Activated naive CD4-positive, alpha-beta T cell treated with anti-CD3 and anti-CD28 coated beads, Interleukin-2, amount 50 U/mL, for 24 hours (primary cell): Measurements from ENCODE around the gene CHTF18.

Experiments
- H3K27ac Mint-ChIP-seq: one replicate; pipeline ENCODE4 v1.8.0; 2021; ENCODE audit warnings: mild to moderate bottlenecking, mixed read lengths
- H3K27me3 Mint-ChIP-seq: one replicate; pipeline ENCODE4 v1.8.0; 2021; ENCODE audit warnings: mixed read lengths
- H3K36me3 Mint-ChIP-seq: one replicate; pipeline ENCODE4 v1.8.0; 2021; ENCODE audit warnings: mixed read lengths
- H3K4me1 Mint-ChIP-seq: one replicate; pipeline ENCODE4 v1.8.0; 2021; ENCODE audit warnings: mixed read lengths
- H3K4me3 Mint-ChIP-seq: one replicate; pipeline ENCODE4 v1.8.0; 2021; ENCODE audit warnings: mild to moderate bottlenecking, mixed read lengths
- H3K9me3 Mint-ChIP-seq: one replicate; pipeline ENCODE4 v1.8.0; 2021; ENCODE audit warnings: mixed read lengths

Gene CHTF18

DNA sequence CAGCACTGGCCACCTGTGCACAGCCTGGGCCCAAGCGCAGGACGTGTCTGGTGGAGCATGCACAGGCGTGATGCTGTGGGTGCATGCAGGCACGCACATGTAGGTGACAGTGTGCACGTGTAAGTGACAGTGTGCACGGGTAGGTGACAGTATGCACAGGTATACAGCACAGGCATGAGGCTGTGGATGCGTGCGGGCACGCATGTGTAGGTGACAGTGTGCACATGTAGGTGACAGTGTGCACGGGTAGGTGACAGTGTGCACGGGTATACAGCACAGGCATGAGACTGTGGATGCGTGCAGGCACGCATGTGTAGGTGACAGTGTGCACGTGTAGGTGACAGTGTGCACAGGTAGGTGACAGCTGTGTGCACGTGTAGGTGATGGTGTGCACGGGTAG lies 8.1 kb upstream of the CHTF18 start:
- Mint-ChIP-seq H3K9me3 (no peaks in the 10 kb centered on the region), H3K27me3 (peaks cover 1% of the 10 kb centered on the region), H3K4me1 (no peaks in the 10 kb centered on the region), H3K27ac (no peak overlapping the region), H3K4me3 (no peak overlapping the region), H3K36me3 (no peaks in the 10 kb centered on the region)

DNA sequence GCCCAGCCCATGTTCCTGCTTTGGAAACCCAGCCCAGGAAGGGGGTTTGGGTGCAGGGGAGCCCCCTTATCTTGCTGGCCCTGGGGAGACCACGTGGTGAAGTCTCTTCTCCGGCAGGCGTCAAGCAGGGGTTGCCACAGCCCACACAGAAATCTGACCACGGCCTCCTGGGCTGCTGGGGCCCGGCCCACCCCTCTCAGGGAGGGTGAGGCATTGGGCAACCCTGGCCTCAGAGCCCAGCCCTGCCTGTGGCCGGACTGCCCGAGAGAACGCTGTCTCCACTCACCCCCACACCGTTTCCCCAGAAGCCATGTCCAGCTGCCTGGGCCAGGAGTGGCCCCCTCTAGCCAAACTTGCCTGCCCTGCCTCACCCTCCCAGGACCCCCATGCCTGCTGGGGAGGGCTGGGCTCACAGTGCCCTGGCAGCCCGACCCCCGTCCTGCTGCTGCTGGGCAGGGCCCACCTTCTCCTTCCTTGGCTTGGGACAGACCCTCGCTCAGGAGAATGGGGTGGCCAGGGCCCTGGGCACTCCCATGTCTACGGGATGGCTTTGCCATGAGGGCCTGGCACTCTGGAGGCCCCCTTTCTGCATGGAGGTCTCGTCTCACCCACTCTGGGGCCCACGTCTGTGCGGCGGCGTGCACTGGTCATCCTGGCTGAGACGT lies 6.9 kb upstream of the CHTF18 start:
- no peaks in the 10 kb centered on the region for H3K4me1 Mint-ChIP-seq
- no peaks in the 10 kb centered on the region for H3K9me3 Mint-ChIP-seq
- H3K36me3 Mint-ChIP-seq: no peaks in the 10 kb centered on the region
- H3K27me3 Mint-ChIP-seq: peaks cover 1% of the 10 kb centered on the region
- H3K4me3 Mint-ChIP-seq: no peak overlapping the region
- H3K27ac Mint-ChIP-seq: no peak overlapping the region

DNA sequence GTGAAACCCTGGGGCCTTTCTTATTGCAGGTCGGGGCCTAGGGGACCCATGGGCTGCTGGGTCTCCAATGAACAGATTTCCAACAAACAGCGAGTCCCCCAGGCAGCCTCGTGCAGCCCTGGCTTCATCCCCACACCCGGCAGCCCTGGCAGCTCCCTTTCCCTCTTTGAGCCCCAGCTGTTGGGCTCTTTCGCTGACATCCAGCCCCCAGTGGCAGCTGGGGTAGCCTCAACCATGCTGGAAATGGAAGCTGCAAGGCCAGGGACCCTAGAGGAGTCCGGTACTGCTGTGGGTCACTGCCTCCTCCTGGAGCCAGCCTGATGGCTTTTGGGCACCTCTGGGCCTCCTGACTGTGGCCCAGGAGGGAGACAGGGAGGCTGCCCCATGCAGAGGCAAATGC lies 6.2 kb upstream of the CHTF18 start:
- no peaks in the 10 kb centered on the region for H3K4me1 Mint-ChIP-seq
- no peak overlapping the region for H3K27ac Mint-ChIP-seq
- no peaks in the 10 kb centered on the region for H3K9me3 Mint-ChIP-seq
- H3K36me3 Mint-ChIP-seq: no peaks in the 10 kb centered on the region
- no peak overlapping the region for H3K4me3 Mint-ChIP-seq
- H3K27me3 Mint-ChIP-seq: peaks cover 1% of the 10 kb centered on the region

DNA sequence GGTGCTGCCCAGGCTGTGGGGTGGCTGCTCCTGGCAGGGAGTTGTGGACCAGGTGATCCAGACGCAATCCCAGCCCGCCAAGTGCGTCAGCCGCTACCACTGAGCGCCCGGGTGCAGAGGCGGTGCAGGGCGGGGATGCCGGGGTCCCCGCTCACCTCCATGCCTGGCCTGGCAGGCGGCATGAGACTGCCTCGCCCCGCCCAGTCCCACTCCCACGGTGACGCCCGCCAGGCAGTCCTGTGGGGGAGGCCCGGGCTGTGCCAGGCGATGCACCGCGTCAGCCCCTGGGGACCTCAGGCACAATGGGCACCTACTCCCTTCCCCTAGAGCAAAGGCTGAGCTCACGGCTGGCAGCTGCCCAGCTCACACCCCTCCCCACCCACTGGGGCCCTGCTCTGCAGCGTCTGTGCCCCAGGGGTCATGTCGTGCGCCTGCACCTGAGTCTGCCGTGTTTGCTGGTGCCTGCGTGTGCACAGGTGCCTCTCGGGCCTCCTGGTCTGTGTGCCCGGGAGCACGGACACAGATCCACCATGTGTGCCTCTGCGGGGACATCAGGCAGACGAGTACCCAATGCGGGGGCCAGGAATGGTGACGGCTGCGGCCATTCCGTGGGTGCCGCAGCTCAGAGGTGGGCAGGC lies 5.5 kb upstream of the CHTF18 start:
- Mint-ChIP-seq H3K9me3 (no peaks in the 10 kb centered on the region), H3K27ac (no peak overlapping the region)

DNA sequence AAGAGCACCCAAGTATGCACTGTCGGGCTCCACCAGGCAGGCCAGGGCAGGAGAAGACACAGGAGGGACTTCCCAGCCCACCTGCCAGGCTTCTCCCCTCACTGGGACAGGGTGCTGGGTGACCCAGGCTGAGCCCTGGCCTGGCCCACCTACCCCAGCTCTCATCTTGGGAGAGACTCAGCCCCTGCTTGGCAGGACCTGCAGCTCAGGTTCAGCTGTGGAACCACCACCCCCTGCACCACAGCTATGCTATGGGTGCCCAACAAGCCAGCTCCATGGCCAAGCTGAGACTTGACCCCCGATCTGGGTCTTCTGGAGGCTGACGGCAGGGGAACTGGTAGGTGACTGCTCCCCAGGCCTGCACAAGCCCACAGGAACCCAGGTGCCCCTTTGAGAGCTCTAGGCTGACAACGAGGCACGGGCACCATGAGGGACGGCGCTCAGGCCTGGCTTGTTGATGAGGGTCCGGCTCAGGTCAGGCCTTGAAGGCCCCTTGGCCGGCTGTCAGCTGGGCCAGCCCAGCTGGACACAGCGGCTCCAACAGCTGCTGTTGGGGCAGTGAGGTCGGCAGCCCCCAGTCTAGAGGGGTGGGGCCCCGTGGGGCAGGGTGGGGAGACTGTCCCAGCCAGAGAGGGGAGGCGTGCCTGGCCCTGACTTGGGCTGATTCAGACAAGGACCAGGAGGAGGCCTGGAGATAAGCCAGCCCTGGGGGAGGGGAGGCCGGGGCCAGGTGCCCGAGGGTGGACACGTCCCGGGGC lies 4.8 kb upstream of the CHTF18 start:
- Mint-ChIP-seq H3K36me3 (no peaks in the 10 kb centered on the region), H3K4me1 (no peaks in the 10 kb centered on the region), H3K4me3 (no peak overlapping the region), H3K27ac (no peak overlapping the region), H3K9me3 (no peaks in the 10 kb centered on the region), H3K27me3 (no peaks in the 10 kb centered on the region)

More for the DNA sequence above, 5.5 kb upstream of the CHTF18 start:
- H3K4me1 Mint-ChIP-seq: no peaks in the 10 kb centered on the region
- H3K36me3 Mint-ChIP-seq: no peaks in the 10 kb centered on the region
- no peak overlapping the region for H3K4me3 Mint-ChIP-seq
- no peaks in the 10 kb centered on the region for H3K27me3 Mint-ChIP-seq

DNA sequence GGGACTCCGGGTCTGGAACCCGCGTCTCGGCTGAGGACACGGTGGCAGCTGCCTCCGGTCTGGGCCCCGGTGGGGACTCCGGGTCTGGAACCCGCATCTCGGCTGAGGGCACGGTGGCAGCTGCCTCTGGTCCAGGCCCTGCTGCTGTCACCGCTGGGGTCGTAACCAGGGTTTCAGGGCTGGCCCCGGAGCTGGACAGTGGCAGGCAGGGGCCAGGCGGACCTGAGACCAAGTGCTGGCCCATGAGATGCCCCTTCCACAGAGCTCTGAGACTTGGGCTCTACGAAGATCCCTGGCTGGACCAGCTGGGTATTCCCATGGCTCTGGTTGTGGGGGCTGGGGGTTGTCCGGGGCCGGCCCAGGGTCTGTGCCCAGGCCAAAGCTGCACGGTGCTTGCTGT lies 4.0 kb upstream of the CHTF18 start:
- no peak overlapping the region for H3K4me3 Mint-ChIP-seq
- no peaks in the 10 kb centered on the region for H3K9me3 Mint-ChIP-seq
- H3K27me3 Mint-ChIP-seq: no peaks in the 10 kb centered on the region
- H3K4me1 Mint-ChIP-seq: no peaks in the 10 kb centered on the region
- no peaks in the 10 kb centered on the region for H3K36me3 Mint-ChIP-seq
- no peak overlapping the region for H3K27ac Mint-ChIP-seq

DNA sequence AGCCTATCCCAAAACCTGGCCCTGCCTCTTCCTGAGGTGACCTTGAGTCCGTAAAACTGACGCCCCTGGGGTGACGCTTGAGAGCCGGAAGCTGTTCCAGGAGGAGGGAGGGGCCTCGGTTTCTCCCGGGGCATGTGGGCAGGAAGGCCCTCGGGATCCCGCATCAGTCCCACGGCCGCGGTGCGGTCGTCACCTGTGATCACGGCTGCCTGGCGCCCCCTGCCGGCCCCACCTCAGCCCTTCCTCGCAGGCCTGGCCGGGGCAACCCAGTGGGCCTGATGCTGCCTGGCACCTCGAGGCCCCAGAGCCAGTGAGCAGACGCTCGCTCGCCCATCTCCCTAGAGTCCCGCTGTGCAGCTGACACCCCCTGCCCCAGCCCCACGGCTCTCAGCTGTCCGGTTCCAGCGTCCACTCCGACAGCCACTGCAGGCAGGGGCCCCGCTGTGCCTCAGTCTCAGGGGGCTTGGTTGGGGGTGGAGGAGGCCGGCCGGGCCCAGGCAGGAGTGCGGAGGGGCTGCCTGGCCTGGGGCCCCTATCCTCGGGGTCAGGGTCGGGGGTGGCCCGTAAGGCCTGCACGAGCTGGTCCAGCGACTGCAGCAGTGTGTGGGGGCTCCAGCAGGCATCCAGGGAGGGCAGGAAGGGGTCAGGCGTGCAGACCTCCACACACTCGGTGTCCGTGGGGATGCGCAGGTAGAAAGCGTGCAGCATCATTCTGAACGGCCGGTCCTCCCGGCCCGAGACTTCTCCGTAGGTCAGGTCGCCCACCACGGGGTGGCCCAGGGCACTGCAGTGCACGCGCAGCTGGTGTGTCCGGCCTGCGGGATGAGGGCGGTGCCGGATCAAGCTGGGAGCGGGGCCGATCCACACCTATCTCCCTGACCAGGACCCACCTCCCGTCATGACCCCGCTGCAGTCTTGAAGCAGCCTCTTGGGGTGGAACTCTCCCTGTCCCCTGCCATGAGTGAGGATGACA lies 2.6 kb upstream of the CHTF18 start:
- no peak overlapping the region for H3K27ac Mint-ChIP-seq
- H3K27me3 Mint-ChIP-seq: no peaks in the 10 kb centered on the region
- H3K4me3 Mint-ChIP-seq: peak overlapping the region; percentile 75
- H3K4me1 Mint-ChIP-seq: no peaks in the 10 kb centered on the region
- H3K9me3 Mint-ChIP-seq: no peaks in the 10 kb centered on the region
- H3K36me3 Mint-ChIP-seq: no peaks in the 10 kb centered on the region

DNA sequence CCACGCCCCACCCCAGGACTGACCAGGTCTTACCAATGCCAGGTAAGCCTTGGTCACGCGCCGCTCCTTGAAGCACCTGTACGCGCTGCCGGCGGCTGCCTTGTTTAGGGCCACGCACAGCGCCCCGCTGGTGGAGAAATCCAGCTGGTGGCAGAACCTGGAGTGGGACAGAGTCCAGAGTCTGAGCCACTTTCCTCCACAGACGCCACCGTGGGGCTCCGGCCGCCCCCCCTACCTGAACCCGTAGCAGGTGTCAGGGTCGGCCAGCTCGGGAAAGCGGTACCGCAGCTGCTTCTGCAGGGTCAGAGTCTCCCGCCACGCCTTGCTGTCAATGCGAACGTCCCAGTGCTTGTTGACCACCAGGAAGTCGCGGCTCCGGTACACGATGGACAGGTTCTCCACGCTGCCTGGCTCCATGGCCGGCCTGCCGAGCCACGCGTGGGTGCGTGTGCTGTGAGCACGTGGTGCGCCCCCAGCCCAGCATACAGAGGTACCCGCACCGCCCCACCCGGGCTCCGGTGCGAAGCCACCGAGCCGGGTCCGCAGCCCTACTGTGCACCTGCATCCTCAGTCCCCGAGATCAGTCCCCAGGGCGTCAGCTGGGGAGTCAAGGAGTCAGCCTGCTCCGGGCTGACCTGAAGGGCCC lies 976 bp upstream of the CHTF18 start:
- Mint-ChIP-seq H3K27me3 (no peaks in the 10 kb centered on the region), H3K9me3 (no peaks in the 10 kb centered on the region), H3K36me3 (no peaks in the 10 kb centered on the region), H3K4me3 (peak overlapping the region; percentile 88), H3K4me1 (no peaks in the 10 kb centered on the region), H3K27ac (no peak overlapping the region)

DNA sequence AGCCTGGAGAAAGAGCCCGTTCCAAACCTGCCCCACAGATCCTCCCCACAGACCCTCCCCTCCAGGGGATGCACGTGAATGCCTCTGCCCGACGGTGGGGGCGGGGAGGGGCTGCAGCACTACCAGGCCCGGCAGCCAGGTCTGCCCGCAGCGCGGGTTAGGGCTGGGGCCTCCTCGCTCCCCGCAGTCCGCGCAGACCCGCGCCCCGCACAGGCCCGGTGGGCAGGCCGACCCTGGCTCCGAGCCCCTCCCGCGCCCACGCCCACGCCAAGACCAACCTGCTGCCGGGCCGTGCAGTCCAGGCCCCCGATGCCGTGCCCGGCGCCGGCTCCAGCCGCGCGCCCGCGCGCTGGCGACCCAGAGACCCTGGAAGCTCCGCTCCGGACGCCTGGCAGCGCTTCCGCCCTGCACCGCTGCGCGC lies 432 bp upstream of the CHTF18 start, which contains the start of gene RPUSD1:
TSS of gene RPUSD1 (minus strand) at position 404 of the 421 bp plus-strand sequence. CDS start 644 bp downstream, outside the sequence.
- H3K4me3 Mint-ChIP-seq: peak within 1 kb of the TSS; percentile 88

DNA sequence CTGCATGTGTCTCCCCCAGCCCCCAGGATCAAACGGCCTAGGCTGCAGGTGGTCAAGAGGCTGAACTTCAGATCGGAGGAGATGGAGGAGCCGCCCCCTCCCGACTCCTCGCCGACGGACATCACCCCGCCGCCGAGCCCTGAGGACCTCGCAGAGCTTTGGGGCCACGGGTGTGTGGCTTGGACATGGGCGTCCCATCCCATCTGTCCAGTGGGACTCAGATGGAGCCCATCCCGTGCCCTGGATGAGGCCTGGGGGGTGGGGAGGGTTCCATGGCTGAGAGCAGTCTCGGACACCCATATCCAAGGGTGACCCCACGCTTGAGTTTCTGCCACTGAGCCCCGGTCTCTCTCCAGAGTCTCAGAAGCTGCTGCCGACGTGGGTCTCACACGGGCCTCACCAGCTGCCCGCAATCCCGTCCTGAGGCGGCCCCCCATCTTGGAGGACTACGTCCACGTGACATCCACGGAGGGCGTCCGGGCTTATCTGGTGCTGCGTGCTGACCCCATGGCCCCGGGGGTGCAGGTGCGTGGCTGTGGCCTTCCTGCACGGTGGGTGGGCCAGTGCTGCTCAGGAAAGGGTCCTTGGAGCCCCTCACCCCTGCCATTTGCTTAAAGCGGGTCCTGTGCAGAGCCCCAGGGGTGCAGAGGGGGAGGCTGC lies 901 bp downstream of the CHTF18 start:
- H3K4me1 Mint-ChIP-seq: no peaks in the 10 kb centered on the region
- H3K27me3 Mint-ChIP-seq: no peaks in the 10 kb centered on the region
- no peak overlapping the region for H3K27ac Mint-ChIP-seq
- no peaks in the 10 kb centered on the region for H3K9me3 Mint-ChIP-seq
- no peaks in the 10 kb centered on the region for H3K36me3 Mint-ChIP-seq
- no peak overlapping the region for H3K4me3 Mint-ChIP-seq

More for the DNA sequence above, 432 bp upstream of the CHTF18 start, which contains the start of gene RPUSD1:
- H3K9me3 Mint-ChIP-seq: no peaks in the 10 kb centered on the region
- no peaks in the 10 kb centered on the region for H3K27me3 Mint-ChIP-seq
- no peak within 1 kb of the TSS for H3K27ac Mint-ChIP-seq
- H3K36me3 Mint-ChIP-seq: no peaks in the 10 kb centered on the region
- no peaks in the 10 kb centered on the region for H3K4me1 Mint-ChIP-seq

DNA sequence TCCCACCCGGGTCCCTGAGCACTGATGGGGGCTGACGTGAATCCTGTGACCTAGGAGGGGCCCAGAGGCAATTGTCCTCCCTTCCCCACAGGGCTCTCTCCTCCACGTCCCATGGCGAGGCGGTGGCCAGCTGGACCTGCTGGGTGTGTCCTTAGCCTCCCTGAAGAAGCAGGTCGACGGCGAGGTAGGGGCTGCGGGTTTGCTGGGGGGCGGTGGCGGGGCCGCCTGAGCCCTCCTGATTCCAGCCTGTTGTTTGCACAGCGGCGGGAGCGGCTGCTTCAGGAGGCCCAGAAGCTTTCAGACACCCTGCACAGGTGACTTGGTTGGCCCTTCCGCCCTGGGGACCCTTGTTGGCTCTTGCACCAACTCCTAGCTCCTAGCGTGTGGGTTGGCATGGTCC lies 1.7 kb downstream of the CHTF18 start:
- Mint-ChIP-seq H3K9me3 (no peaks in the 10 kb centered on the region), H3K4me3 (peak overlapping the region; percentile 26), H3K36me3 (no peaks in the 10 kb centered on the region), H3K27me3 (no peaks in the 10 kb centered on the region), H3K4me1 (no peaks in the 10 kb centered on the region), H3K27ac (no peak overlapping the region)

DNA sequence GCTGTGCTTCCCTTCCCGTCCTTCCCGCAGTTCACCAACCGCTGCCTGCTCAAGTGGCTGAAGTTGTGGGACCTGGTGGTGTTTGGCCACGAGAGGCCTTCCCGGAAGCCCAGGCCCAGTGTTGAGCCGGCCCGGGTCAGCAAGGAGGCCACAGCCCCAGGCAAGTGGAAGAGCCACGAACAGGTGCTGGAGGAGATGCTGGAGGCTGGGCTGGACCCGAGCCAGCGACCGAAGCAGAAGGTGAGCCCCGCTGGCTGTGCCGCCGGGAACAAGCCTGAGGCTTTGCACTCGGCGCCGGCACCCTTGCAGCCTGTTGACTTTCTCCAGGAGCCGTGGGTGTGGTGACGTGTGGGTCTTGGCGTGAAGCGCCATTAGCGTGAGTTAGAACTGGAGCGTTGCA lies 2.7 kb downstream of the CHTF18 start:
- Mint-ChIP-seq H3K27ac (no peak overlapping the region), H3K4me3 (no peak overlapping the region), H3K9me3 (no peaks in the 10 kb centered on the region), H3K27me3 (no peaks in the 10 kb centered on the region), H3K4me1 (no peaks in the 10 kb centered on the region), H3K36me3 (no peaks in the 10 kb centered on the region)

DNA sequence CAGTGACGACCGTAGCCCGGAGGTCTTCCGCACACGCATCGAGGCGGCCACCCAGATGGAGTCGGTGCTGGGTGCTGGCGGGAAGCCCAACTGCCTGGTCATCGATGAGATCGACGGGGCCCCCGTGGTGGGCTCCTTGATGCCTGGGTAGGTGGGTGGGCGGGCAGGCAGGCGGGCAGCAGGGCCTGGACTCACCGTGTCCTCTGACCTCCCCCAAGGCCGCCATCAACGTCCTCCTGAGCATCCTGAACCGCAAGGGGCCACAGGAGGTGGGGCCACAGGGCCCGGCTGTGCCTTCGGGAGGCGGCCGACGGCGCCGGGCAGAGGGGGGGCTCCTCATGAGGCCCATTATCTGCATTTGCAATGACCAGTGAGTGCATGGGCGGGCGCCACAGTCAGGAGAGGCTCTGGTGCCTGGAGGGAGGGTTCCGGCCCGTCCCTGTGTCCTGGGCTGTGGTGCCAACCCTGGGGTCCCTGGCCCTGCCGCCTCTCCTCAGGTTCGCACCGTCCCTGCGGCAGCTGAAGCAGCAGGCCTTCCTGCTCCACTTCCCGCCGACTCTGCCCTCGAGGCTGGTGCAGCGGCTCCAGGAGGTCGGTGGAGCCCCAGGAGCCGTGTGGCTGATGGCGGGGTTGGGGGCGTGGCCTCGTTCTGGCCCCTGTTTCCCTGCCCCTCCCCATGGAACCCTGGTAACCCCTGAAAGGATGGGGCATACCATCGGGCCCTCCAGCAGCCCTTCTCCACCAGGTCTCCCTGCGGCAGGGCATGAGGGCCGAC lies 4.0 kb downstream of the CHTF18 start:
- Mint-ChIP-seq H3K27ac (no peak overlapping the region), H3K36me3 (no peaks in the 10 kb centered on the region)

DNA sequence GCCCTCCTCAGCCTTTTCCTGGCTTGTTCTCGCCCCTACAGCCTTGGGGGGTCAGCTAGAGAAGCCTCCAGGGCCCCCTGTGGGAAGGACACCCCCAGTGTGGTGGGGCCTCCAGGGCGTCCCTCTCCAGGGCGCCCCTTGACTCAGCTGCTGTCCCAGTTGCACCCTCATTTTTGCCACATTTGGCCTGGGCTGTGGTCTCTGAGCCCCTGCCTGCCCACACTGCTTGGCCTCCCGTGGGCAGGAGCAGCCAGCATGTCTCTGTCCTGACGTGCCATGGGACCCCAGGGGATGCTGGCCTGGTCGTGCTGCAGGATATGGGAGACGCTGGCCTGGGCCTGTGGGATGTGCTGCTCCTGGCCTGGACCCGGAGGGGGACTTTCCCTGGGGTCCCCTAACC lies 5.0 kb downstream of the CHTF18 start:
- H3K9me3 Mint-ChIP-seq: no peaks in the 10 kb centered on the region
- no peaks in the 10 kb centered on the region for H3K36me3 Mint-ChIP-seq

More for the DNA sequence above, 4.0 kb downstream of the CHTF18 start:
- Mint-ChIP-seq H3K4me1 (no peaks in the 10 kb centered on the region), H3K27me3 (no peaks in the 10 kb centered on the region), H3K9me3 (no peaks in the 10 kb centered on the region), H3K4me3 (no peak overlapping the region)

More for the DNA sequence above, 5.0 kb downstream of the CHTF18 start:
- H3K4me1 Mint-ChIP-seq: no peaks in the 10 kb centered on the region
- H3K4me3 Mint-ChIP-seq: no peak overlapping the region
- no peak overlapping the region for H3K27ac Mint-ChIP-seq
- H3K27me3 Mint-ChIP-seq: peaks cover 2% of the 10 kb centered on the region
